B cell (primary cell): ENCODE measurements around the gene SLPI.

Experiments
- CTCF ChIP-seq: fragments of 200-600 bp; IDR thresholded peaks from one replicate; pipeline ENCODE4 v1.8.0; 2022; ENCODE audit warnings: antibody characterized with exemption, mild to moderate bottlenecking
- EZH2 ChIP-seq: IDR thresholded peaks from 2 replicates; pipeline ENCODE4 v1.6.1; 2012; ENCODE audit warnings: borderline replicate concordance, low read depth, mild to moderate bottlenecking, moderate library complexity, low read length; ENCODE audit not compliant: insufficient read depth, poor library complexity, severe bottlenecking

DNA sequence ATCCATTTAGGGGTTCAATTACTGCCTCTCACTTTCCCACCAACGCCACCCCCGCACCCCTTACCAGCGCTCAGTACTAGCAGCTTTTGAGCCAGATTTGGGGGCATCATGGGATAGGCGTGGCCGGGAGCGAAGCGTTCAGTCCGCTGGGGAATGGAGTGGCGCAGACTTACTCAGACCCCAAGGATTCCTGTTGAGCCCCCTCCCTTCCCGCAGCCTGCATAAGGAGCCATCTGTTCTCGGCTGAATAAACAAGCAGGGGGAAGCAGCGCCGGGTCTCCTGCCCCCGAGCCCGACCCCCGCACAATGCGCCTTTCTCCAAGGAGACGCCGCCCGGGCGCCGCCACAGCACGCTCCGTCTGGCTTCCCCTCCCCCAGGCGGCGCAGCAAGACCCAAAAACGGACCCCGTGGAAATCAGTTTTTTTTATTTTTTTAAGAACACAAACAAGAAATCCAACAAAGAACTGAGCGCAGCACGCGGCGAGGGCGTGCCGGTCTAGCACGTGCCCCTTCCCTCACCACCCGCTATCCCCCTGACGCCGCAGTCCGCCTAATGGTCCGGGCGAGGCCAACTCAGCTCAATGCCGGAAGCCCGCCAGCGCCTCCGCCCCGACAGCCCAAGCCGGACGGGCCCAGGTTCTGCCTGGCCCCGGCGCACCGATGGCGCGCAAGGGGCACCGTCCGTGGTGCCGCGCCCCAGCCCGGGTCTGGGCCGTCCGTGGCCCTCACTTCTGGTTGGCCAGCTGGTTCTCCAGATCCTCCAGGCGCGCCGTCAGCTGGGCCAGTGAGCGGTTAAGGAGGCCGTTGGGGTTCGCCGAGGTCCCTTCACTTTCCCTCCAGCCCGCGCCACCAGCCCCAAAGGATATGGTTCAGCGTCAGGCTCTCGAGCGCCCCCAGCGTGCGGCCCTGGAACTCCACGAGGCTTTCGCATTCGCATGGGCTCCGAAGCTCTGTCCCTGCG lies 39.0 kb upstream of the SLPI start:
- TF ChIP-seq CTCF (peak; percentile 96), EZH2 (no peak)
